ENCODE measurements around the gene PSME3IP1.

Gene PSME3IP1

DNA sequence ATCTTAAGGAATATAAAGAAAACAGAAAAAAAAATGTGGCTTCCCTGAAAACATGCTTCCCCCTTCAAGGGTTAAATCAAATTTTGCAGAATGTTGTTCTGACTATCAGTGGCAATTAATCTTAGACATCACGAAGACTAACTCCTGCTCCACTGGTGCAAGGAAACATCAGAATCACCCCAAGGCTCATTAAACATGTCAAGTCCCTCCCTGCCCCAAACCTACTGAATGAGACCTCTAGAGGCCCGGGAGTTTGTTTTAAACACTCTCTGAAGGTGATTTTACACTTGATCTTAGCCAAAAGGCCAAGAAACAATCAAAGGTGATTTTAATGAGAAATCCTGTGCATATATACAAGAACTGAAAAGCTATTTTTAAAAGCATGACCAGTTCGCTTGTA, 18.3 kb downstream of the PSME3IP1 start:
- DNase-seq, result no peak

DNA sequence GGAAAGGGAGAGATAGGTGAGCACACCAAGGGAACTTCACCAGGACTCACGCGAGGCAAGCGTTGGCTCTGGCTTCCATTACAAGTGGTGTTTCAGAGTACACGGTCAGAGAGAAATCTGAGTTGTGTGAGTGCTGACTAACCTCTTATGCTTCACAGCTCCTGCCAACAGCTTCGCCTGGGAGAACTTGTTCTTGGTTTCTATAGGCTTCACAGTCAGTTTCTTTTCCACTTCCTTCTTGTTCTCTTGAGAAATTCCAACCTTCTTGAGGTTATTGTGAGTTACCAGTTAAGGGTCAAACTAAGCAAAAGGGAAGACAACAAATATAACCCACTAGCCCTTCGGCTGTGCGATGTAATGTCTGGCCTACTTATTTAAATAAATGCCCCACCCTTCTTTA, 18.9 kb downstream of the PSME3IP1 start:
- no peak for DNase-seq

DNA sequence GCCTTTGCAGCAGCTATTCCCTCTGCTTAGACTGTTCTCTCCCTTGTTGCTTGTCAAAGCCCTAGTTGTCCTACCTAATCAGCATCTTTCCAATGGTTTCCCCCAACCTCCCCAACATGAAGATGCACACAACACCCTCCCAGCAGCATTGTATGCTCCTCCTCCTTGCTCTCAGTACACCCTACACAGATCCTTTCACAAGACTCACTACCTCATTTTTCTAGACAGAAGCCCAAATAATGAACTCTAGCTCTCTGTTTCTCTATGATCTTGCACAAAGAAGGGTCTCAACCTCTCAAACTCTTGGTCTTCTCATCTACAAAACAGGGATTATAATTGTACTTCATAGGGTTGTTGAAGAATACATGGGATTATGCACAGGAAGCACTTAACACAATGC, 19.4 kb downstream of the PSME3IP1 start:
- no peak for DNase-seq

DNA sequence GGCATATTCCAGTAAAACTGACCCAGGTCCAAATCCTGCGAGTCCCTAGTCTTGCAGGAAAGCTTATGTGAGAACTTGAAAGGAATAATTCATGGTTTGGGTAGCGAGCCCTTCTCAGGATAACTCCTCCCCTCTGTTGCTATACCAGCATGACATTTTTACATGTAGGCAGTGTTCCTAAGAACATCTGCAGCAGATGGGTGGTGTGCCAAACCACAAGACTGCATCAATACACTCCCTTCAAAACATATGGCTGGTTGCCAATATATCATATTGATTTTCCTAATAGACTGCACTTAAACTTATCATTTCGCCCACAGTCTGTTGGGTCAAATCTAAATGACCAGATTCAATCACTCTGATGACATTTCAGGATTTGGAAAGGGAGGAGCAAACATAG, 19.9 kb downstream of the PSME3IP1 start:
- no peak for DNase-seq

DNA sequence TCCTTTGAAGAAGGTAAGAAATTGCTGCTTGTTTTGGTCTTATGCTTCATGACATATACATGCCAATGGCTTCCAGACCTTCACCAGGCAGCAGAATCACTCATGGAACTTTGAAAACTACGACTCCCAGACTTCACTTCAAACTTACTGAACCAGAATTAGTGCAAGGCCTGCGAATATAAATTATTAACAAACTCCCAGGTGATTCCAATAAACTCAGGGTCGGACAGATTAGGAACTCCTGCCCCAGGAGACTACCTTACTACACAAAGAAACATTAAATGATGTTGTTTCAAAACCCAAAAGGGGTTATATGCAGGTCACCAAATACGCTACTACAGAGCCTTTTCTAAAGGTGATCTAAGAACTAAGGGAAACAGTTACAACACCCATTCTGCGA, 20.4 kb downstream of the PSME3IP1 start:
- DNase-seq, result no peak

DNA sequence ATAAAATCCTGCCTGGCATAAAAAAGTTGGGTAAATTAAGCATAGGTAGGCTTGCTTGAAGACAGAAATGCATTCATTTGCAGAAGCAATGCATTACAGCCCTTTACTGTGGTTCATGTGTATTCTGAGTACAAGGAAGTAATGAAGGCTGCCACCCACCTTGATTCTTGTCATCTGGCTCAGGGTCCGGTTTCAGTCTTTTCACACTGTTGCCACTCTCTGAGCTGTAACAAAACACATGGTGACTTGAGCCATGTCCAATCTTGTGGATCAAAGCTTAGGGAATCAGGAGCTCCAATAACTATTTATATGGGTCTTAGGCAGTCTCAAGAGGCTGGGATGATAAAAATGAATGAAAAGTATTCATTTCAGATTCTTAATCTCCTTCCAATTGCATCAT, 22.0 kb downstream of the PSME3IP1 start:
- no peak for DNase-seq

DNA sequence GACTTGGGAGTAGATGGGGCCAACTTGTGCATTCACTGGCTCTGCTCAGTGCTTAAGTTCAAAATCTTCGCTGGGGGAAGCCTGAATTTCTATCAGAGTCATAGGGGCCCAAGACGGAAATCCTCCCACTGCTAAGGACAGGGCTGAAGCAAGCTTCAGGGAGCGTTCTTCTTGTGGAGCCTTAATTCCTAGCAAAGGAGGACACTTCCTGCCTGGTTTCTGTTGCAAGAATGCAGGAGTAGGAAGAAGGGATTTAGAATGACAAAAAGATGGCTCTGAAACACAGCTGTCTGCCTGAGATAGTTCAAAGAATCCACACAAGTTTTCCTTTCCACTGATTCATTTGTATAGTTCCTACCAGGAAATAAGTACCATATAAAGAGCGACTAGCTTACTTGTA, 26.4 kb downstream of the PSME3IP1 start:
- no peak for DNase-seq

DNA sequence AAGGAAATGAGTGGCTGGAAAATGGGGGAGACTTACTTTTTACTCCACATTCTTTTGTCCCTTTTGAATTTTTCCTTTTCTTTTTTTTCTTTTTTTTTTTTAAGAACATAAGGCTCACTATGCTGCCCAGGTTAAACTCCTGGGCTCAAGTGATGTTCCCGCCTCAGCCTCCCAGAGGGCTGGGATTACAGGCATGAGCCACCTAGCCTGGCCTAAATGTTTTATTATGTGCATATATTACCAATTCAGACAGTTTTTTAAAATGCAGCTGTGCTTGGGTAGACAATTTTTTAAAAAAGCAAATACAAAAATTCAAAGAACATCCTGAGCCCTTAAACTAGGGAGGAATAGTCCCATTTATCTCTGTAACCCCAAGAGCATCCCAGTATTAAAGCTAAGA, 28.3 kb downstream of the PSME3IP1 start:
- DNase-seq, result no peak

DNA sequence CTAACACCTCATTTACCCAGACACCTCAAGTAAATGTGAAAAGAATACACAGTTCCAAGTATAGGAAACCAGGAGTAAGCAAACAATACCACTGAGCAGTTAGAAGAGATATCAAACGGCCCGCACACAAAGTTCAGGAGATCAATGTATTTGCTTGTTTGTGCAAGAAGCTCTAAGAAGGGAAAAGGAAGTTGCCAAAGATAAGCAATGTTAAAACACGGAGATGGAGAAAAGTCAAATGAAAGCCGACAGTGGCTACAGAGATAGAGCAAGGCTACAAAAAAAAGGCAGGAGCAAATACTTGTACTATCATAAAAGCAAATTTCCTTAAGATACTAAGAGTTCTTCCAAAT, 29.5 kb downstream of the PSME3IP1 start:
- DNase-seq, result no peak

DNA sequence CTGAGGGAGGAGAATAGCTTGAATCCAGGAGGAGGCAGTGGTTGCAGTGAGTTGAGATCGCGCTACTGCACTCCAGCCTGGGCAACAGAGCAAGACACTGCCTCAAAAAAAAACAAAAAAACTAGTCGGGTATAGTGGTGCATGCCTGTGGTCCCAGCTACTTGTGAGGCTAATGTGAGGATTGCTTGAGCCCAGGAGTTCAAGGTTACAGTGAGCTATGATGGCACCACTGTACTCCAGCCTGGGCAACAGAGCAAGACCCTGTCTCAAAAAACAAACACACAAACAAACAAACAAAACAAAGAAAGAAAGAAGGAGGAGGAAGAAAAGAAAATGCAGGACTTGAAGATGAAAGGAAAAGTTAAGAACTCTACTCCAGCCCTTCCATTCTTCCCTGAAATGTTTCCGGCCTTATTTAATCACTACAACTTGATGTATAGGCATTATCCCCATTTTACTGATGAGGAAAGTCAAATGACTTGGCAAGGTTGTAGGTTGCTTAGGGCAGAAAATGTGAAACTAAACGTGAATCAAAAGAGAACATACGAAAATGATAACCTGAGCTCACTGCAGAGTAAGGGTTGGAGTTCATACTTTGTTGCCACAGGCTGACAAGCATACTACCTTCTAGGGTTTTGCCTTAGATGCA, 30.0 kb downstream of the PSME3IP1 start:
- no peak for DNase-seq

DNA sequence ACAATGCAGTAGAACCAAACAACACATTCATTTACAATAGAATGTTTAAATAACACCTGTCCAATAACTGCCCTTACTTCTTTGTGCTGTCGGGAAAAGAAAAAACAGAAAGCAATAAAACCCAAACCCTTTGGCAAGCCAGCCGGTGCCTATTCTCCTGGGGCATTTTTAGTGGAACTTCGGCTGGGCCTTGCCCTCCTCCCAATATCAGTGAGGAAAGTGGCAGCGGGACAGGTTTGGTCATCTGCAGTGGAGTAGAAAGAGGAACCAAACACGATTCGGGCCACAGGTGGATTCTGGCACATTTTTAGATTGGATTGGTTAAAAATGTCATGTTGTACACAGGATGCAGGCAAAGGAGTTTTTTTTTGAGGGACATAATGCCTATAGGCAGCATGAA, 32.0 kb downstream of the PSME3IP1 start:
- no peak for DNase-seq

DNA sequence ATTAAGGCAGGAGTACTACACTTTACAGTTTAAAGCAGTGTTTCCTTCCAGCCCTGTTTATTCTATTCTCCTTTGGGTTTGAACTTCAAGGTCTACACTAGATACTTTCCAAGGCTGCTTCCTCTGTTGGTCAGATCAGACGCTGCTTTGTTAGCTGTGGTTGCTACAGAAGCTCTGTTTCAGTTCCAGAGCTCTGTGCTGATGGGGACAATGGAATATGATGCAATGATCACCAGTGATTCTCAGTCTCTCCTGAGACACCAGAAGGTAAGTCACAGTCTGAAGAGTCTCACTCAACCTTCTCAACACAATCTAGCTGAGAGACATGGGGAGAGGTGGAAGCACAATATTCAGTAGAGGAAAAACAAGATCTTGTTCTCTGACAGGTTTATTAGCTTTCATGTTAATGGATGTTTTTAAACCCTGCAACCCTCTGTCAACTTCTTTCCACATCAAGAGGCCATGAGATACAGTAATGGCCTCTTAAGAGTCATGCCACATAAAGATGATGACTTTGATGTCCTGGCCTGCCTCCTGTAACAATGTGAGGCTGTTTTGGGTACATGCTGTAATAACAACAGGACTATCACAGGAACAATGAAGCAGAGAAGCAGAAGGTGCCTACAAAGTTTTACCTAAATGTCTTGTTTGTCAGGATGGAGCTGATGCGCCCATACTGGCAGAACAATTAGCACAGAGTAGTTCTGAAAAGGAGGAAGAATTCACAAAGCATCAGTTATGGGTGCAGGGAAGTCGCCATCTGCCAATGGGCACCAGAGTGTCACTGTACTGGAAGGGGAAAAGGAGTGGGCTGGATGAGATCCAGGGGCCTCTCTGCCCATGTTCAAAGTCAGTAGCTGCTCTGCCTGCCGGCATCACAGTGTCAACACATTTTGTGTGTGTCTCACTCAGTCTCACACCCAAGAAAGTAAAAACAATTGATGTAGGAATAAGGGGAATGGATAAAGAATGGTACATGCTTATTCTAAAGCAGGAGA, 33.4 kb downstream of the PSME3IP1 start:
- no peak for DNase-seq

DNA sequence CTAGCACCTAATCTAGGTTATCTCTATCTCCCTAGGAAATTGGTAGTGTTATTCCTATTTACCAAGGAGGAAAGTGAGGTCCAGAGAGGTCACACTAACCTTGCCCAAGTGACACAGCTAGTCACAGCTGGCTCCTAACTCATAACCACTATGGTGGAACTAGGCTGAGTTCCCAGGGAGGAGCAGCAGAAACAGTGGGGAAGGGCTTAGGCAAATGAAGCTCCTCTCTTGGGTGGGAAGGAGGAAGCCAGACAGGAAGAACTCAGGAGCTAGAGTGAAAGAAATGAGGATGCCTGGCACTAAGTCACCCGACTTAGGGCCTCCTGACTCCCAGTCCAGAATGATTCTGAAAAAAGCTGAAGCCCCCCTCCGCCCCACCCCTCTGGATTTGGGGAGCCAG, 34.5 kb downstream of the PSME3IP1 start:
- DNase-seq, result no peak

DNA sequence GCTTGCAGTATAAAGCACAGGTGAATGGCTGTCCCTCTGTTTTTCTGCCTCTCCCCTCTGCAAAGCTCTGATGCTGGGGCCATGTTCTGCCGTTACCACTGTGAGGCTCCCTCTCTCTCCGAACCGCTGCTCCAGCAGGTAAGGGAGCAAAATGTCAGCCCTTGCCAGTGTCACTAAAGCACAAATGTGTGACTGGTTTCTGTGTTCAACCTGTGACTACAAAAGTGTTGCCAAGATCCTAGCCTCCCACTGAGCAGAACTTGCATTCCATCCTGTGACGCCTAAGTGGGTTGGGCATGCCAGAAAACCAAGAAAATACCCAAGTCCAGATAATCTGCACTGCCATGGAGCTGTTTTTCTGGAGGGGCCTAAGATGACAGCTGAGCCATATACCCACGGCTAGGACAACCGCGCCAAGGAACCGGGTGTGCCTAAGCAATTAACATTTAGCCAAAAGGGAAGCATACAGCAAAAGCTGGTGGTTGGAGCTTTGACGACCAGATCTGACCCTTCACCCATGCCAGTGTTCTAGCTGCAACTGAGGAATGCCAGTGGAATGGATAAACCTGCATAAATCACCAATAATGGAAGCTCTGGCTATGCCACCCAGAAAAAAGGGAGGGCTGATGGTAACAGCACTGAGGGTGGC, 35.0 kb downstream of the PSME3IP1 start:
- DNase-seq, result no peak

DNA sequence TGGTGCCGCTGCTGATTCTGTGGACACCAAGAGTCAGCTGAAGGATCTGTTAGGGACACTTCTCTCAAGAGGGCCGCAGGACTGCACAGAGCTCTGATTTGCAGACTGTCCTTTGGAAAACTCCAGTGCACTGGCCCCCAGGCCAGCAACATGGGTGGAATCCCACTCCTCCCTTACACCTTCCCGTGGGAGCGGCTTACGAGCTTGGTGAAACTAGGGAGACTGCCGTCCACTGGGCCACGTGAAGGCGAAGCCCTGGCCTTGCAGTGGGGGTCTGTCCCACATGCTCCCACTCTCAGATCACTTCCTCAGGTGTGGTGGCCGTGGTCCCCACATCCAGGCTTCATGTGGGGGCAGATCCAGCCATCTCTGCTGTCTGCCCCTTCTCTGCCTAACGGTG, 36.4 kb downstream of the PSME3IP1 start:
- DNase-seq, result no peak

DNA sequence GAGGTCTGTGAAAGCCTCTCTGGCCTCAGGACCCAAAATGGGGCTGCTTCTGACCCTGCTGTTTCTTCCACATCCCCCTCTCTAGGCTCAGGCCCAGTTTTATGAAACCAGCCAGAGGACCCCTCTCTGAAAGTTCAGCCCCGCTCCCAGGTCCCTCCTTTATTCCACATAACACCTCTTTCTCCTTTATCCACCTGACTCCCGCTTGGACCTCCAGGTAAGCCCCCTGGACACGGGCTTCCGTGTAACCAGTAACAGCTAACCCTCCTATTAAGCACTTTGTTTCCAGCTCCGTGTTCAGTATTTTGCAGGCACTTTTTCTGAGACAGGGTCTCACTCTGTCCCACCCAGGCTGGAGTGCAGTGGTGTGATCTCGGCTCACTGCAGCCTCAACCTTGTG, 37.4 kb downstream of the PSME3IP1 start:
- no peak for DNase-seq

DNA sequence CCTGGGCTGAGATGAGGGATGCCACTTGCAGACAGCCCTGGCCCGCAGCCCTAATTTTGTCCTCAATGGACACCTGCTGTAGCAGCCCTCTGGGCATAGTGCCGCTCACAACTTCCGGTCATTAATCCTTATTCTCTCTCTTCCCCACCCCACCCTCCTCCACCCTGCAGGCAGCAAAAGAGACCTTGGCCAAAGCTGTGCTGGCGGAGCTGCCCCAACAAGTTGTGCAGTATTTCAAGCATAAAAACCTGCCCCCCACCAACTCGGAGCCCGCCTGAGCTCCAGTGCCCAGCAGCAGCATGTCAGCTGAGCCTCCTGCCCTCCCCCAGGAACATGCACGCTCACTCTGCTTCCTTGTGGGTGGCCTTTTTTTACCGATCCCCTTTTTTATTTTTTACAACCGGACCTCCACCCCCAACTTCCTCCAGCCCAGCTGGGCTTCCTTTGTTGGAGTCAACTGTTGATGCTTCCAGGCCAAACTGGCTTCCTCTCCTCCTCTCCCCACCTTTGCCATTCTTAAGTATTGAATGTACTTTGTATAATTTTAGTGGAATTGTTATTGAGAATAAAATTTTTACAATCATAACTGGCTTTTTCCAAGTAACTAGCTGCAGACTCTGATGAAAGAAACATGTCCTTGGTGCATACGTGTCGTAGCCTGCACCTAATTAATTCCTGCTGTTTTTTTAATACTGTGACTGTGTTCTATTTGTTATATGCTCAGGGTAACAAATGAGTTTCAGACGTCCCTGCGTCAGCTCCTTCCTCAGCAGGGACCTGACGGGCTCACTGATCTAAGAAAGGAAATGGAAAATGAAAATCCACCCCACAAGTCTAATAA, 38.2 kb downstream of the PSME3IP1 start:
- no peak for DNase-seq

DNA sequence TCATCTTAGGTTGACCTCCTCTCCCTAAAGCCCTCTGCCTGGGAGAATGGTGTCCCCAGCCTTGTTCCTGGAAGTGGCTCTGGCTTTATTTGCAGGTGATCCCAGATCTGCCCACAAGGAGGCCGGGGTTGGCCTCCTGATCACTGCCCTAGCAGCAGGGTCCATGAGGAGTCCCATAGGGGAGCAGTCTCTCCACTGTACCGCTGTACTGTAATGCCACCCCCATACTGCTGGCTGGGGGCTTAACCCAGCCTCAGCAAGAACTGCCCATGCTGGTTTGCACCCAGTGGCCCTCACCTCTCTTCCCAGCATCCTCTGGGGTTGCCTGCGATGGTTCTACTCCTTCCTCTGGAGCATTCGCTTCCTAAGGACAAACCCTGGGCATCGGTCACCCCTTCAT, 39.1 kb downstream of the PSME3IP1 start:
- DNase-seq, result no peak

DNA sequence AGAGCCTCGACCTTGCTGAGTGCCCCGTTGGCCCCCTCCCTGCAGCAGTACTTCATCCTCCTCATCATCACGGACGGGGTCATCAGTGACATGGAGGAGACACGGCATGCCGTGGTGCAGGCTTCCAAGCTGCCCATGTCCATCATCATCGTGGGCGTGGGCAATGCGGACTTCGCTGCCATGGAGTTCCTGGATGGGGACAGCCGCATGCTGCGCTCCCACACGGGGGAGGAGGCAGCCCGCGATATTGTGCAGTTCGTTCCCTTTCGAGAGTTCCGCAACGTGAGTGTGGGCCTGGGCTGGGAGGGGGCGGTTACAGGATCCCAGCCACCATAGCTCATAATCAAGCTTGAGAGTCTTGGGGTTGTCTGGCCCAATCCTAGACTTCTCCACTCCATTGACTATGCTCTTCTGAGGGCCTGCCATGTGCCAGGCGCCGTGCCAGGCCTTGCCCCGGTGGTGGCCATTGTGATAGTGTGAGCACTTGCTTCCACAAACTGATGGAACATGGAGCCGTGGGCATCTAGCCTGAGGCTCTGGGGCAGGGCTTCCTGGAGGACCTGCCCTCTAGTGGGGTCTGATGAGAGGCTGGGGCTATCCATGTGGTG, 39.7 kb downstream of the PSME3IP1 start:
- no peak for DNase-seq

DNA sequence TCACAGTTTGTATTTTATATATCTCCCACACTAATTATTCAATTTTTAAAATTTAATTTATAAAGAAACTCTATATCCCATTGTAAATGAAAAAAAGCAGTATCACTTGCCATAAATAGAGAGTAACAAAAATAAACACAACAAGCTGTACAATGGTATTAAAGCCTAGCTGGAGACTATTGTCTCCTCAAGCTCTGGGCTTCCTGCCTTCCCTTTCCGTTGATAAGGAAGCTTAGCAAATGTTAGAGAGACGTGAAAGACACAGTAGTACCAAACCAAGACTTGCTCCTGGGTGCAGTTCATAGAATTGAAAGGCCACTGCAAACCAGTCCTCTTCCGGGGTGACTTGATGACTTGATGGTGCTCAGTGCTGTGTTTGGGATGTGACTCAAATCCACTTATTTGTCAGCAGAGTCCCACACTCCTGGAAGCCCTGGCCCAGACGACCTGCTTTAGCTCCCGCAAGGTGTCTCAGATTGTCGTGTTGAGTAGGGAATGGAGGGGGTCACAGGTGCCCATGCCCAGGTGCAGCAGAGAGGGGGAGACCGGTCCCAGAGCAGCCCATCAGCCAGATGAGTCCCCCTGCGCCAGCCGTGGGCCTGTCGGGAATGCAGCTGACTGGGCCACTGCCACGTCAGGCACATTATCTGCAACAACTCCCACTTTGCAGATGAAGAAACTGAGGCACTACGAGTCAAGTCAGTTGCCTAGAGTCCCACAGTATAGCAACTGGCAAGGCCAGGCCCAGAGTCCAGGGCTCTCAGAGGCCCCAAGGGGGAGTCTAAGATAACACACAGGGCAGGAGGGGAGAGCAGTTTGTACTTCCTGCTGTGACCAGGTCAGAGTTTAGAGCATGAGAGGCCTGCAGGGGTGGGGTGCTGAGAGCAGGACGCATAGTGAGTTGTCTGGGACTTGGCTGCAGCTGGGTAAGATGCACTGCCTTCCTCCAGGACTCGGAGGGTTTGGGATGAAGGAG, 40.5 kb downstream of the PSME3IP1 start:
- no peak for DNase-seq

DNA sequence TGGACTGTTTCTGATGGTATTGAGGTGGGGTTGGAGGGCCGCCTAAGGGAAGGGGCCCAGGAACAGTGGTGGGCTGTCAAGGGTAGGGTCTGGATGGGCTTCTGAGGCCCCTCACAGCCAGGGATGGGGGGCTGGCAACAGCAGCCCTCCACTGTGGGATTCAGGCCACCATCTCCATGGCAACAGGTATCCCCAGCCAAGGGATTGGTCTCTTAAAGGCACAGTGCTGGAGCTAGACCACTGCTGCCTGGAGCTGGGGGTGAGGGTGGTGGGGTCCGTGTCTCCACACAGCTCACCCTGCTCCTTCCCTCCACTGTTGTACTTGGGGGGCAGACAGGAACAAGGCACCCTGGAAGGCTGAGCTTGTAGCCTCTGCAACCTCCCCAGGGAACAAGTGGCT, 41.8 kb downstream of the PSME3IP1 start:
- DNase-seq, result no peak

All from SHP77 (cell line).